GOT3 (cell line): ENCODE data around the gene OSBP2.

Experiments
- DNase-seq: peaks from one replicate; lab custom pipeline; 2025; ENCODE audit warnings: mixed read lengths; lab: John Stamatoyannopoulos, UW

OSBP2 gene

DNA sequence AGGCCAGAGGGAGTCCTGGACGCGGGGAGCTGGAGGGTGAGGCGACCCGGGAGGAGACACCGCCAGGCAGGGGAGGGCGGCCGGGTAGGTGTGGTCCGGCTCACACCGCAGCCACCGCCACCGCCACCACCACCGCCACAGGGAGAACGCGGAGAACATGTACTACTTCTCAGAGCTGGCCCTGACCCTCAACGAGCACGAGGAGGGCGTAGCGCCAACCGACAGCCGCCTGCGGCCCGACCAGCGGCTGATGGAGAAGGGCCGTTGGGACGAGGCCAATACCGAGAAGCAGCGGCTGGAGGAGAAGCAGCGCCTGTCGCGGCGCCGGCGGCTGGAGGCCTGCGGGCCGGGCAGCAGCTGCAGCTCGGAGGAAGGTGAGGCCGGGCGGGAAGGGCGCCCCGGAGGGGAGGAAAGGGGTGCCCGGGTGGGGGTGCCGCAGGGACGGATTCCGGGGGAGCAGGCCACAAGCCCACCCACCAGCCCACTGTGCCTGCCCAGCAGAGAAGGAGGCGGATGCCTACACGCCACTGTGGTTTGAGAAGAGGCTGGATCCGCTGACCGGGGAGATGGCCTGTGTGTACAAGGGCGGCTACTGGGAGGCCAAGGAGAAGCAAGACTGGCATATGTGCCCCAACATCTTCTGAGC, 211.1 kb downstream of the OSBP2 start:
- no peak for DNase-seq

GRCh38 chr22:30906411-30906810, 211.7 kb downstream of the OSBP2 start:
- no peak for DNase-seq

DNA sequence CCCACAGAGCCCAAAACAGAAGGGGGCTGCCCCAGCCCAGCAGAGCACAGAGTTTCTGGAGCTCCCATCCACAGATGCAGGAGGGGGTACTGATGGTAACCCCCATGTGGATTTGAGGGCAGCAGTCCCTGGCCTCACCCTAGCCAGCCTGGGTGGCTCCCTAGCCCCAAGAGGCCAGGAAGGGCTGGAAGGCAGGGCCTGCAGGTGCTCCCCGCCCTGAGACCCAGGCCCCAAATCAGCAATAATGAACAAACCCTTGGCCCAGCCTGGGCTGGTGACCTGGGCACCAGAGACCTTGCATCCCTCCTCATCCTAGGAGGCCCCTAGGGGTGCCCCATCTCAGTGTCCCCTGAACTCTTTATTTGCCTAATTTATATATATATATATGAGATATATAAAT, 212.3 kb downstream of the OSBP2 start:
- DNase-seq = no peak

DNA sequence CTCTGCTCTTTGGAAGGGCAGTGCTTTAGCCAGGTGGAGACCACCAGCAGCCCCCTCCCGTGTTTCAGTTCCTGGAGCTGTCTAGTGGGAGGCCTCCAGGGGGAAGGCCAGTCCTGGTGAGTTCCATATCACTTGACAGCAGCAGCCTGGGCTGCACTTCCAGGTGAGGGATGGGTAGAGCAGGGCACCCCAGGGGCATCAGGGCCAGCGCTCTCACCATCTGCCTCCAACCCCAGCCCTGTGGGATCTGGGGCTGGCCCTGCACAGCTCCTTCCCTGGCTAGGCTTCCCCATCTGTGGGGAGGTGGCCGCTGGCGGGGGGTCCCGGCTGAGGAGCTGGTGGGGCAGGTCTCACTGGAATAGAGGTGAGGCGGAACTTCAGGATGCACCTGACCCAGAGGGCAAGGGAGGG, 213.4 kb downstream of the OSBP2 start:
- no peak for DNase-seq

GRCh38 chr22:30909306-30909705, 214.6 kb downstream of the OSBP2 start:
- DNase-seq = no peak

DNA sequence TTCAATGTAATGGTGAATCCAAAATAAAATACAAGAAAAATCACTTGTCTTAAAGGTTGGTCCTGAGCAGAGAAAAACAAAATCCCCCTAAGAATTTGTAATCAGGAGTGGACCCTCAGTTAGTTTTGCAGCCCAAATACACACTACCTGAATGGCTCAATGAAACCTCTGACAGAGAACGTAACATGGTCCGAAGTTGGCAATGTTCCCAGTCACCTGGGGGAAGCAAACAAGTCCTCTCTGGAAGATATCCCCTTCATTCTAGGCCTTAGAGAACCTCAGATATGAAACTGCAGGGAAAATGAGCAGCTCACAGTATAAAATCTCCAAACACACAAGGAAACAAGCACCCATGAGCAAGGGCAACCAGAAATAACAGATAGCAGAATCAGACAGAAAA, 215.7 kb downstream of the OSBP2 start:
- no peak for DNase-seq

DNA sequence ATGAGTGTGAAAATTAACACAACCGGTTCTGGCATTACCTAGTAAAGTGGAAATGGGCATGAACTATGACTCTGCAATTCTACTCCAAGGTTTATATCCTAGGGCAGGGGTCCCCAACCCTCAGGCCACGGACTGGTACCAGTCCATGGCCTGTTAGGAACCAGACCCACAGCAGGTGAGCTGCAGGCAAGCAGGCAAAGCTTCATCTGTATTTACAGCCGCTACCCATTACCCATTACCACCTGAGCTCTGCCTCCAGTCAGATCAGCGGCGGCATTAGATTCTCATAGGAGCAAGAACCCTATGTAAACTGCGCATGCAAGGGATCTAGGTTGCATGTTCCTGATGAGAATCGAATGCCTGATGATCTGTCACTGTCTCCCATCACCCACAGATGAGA, 224.1 kb downstream of the OSBP2 start:
- no peak for DNase-seq

DNA sequence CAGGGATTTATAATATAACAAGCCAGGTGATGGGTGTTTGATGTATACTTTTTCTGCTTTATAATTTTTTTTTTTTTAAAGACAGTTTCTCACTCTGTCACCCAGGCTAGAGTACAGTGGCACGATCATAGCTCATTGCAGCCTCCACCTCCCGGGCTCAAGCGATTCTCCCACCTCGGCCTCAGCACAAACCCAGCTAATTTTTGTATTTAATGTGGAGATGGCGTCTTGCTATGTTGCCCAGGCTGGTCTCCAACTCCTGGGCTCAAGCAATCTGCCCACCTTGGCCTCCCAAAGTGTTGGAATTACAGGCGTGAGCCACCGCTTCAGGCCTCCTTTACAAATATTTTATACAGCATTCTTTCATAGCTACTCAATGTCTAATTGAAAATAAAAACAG, 225.3 kb downstream of the OSBP2 start:
- DNase-seq = no peak

GRCh38 chr22:30920407-30920806, 225.7 kb downstream of the OSBP2 start:
- no peak for DNase-seq

- DNase-seq = no peak
These were observed 226.4 kb downstream of the OSBP2 start for GRCh38 chr22:30921108-30921507.

- DNase-seq = no peak
These were observed 227.5 kb downstream of the OSBP2 start for GRCh38 chr22:30922151-30922611.

DNA sequence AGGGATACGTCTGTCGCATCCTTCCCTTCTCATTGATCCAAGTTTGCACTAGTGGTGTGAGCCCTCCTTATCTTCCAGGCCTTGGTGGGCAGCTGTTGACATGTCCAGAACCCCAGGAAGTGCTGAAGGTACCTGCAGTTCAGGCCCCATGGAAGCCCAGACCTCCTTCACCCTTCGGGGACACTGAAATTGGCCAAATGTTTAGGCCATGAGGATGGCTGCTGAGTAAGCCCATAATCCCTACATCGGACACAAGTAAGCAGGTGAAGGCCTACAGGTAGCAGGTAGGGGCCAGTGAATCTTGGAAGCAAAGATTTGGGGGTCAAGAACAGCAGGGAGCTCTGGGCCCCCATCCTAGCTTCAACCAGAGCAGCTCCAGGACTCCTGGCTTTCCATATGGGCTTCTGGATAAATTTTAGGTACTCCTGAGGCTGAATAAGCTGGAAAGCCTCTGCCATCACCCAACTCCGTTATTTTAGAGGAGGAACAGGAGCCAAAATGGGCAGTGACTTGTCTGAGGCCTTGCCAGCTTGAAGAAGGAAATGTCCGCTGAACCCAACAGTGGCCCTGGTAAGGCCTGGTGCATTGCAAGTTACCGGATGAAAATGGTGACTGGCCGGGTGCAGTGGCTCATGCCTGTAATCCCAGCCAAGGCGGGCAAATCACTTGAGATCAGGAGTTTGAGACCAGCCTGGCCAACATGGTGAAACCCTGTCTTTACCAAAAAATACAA, 228.7 kb downstream of the OSBP2 start:
- no peak for DNase-seq

DNA sequence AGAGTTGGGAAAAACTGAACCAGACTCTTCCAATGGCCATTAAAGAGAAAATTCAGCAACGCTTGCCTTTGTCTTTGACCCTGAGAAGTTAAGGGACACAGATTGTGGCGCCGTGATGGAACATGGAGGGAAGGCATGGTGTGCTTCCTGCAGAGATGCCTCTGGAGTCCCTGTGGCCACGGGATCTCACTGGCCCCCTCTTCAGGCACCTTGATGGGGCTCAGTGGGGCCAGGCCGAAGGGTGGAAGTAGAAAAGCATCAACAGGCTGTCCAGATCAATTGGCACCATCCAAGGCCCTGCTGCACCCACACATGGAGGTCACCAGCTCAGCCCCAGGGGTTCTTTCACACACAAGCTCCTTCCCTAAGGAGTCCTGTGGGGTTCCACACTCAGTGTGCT, 231.0 kb downstream of the OSBP2 start:
- DNase-seq = no peak

DNA sequence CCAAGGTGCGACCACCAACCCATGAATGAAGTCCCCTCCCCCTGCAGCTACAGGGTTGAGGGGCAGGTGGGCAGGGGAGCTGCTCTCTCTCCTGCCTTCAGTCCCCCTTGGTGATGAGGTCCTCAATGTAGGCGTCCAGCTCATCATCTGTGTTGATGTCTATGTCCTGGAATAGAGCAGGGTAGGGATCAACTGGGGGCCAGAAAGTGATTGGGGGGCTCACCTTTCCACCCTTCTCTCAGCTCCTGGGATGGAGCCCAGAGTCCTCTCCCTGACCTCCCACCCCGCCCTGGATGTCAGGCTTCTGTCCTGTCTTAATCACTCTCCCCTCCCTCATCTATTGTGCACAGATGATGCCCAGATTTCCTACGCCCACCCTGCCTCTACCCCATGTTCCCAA, 232.0 kb downstream of the OSBP2 start:
- no peak for DNase-seq

- DNase-seq = no peak
These were observed 233.1 kb downstream of the OSBP2 start for GRCh38 chr22:30927806-30928205.

- no peak for DNase-seq
These were observed 233.7 kb downstream of the OSBP2 start for GRCh38 chr22:30928401-30928800.

DNA sequence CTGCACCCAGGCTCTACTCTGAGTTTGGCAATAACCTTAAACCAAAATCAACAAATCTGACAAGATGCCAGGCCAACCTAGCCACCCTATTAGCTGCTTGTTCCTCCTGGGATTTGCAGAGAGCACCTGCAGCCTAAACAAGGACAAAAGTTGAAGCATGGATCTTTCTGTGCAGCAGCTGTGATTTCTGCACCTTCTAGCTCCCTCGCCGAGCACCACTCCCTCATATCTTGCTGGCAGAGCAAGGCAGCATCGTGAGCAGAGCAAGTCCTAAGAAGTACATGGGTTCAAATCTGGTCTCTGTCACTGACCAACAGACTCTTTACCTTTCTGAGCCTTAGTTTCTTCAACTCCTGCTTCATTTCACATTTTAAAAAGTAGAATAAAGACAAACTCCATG, 235.6 kb downstream of the OSBP2 start:
- no peak for DNase-seq

GRCh38 chr22:30931541-30932300, 237.0 kb downstream of the OSBP2 start:
- no peak for DNase-seq

GRCh38 chr22:30932661-30933060, 238.0 kb downstream of the OSBP2 start:
- no peak for DNase-seq

DNA sequence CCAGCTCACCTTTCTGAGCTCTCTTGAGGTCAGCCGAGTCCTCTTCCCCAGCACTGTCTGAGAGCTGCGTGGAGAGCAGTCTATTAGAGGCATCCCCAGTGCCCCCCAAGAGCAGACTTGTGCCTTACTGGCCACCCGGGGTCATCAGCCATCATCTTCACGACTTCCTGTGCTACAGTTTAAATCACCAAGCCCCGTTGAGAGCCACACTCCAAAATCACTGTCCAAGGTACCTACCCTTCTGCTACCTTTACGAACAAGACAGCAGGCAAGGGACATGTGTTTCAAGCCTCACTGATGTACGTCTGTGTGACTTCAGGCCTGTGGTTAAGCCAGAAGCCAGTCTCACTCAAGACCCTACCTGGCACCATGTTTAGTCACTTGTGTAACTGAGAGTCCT, 238.8 kb downstream of the OSBP2 start:
- DNase-seq = no peak

DNA sequence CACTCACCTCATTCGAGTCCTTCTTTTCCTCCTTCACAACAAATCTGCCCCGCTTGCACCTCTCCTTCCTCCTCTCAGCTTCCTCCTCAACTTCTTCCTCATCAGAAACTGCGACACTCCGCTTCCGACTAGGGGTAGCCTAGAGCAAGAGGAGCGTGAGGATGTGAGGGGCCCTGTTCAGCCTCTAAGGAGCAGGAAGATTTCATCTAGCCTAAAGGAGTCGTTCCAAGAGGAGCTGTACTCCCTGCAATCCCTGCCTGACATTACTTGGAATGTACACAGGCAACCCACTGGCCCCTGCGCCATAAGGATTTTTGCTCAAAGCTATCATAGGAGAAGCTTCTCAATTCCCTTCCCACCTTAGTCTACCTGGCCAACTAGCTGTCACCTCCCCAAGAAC, 239.4 kb downstream of the OSBP2 start:
- no peak for DNase-seq

- DNase-seq = no peak
These were observed 246.2 kb downstream of the OSBP2 start for GRCh38 chr22:30940685-30941362.

- DNase-seq = no peak
These were observed 246.7 kb downstream of the OSBP2 start for GRCh38 chr22:30941363-30941740.
